HEK293 (cell line): ENCODE data around the gene ABHD17B.
A peak's percentile ranks its signal among the peaks of the same experiment; 100 is the strongest.

Experiments used
- CTCF ChIA-PET: fragments of 350-600 bp; formaldehyde crosslinking; extraction: SDS; loops from one replicate; lab custom pipeline; 2021; ENCODE audit warnings: antibody characterized with exemption; lab: Yijun Ruan, JAX
- POLR2A ChIA-PET: fragments of 300-600 bp; formaldehyde crosslinking; extraction: SDS; loops from one replicate; lab custom pipeline; 2020; ENCODE audit warnings: antibody characterized with exemption, inconsistent platforms; lab: Yijun Ruan, JAX
- H3K27ac ChIP-seq: fragments of 200-500 bp; sonication (Bioruptor generic); 2 replicates; pipeline ENCODE4 v1.5.1; 2014; ENCODE audit warnings: low read depth, low read length, control low read depth, inconsistent platforms; ENCODE audit errors: extremely low read depth
- H3K36me3 ChIP-seq, 2 experiments: fragments of 200-500 bp in 1 of 2; sonication (Bioruptor generic) in 1 of 2; 1 replicate in 1 of 2; 2 replicates in 1 of 2; pipeline ENCODE4 v1.5.1; 2014 to 2017; ENCODE audit warnings: inconsistent platforms in 2 of 2, low read length in 2 of 2; ENCODE audit not compliant: control insufficient read depth in 2 of 2, insufficient read depth in 1 of 2
- H3K4me1 ChIP-seq: fragments of 200-500 bp; sonication (Bioruptor generic); 2 replicates; pipeline ENCODE4 v1.5.1; 2014; ENCODE audit warnings: mild to moderate bottlenecking, low read length, inconsistent platforms; ENCODE audit not compliant: control insufficient read depth, insufficient read depth
- H3K4me3 ChIP-seq: 2 replicates; pipeline ENCODE4 v1.5.1; 2011; ENCODE audit warnings: low read depth, mild to moderate bottlenecking, control low read depth, low read length, moderate library complexity
- H3K9me3 ChIP-seq: fragments of 200-500 bp; sonication (Bioruptor generic); 2 replicates; pipeline ENCODE4 v1.5.1; 2014; ENCODE audit warnings: low read depth, low read length, inconsistent platforms; ENCODE audit not compliant: control insufficient read depth, insufficient read depth
- ELK4 ChIP-seq: IDR thresholded peaks from 2 replicates; pipeline ENCODE4 v1.6.1; 2011; ENCODE audit warnings: mild to moderate bottlenecking, low read depth, low read length, borderline replicate concordance
- GFI1B ChIP-seq: fragments of 450-650 bp; formaldehyde crosslinking; IDR thresholded peaks from 2 replicates; pipeline ENCODE4 v1.5.1; 2016; ENCODE audit warnings: missing biosample characterization, missing genetic modification characterization
- GLIS1 ChIP-seq: fragments of 450-650 bp; formaldehyde crosslinking; IDR thresholded peaks from 2 replicates; pipeline ENCODE4 v1.5.1; 2016; ENCODE audit warnings: missing biosample characterization, missing genetic modification characterization
- GLIS2 ChIP-seq: fragments of 450-650 bp; formaldehyde crosslinking; IDR thresholded peaks from 2 replicates; pipeline ENCODE4 v1.5.1; 2016; ENCODE audit warnings: missing biosample characterization, missing genetic modification characterization
- IKZF3 ChIP-seq: fragments of 450-650 bp; IDR thresholded peaks from 2 replicates; pipeline ENCODE4 v1.5.0; 2018; ENCODE audit warnings: missing biosample characterization, mild to moderate bottlenecking, missing genetic modification characterization, moderate library complexity
- KLF7 ChIP-seq: fragments of 450-650 bp; formaldehyde crosslinking; IDR thresholded peaks from 2 replicates; pipeline ENCODE4 v1.5.1; 2016; ENCODE audit warnings: missing biosample characterization, missing genetic modification characterization, borderline replicate concordance
- SP2 ChIP-seq: fragments of 450-650 bp; formaldehyde crosslinking; IDR thresholded peaks from 2 replicates; pipeline ENCODE4 v1.5.1; 2016; ENCODE audit warnings: missing biosample characterization, missing genetic modification characterization
- ZBTB17 ChIP-seq: fragments of 450-650 bp; formaldehyde crosslinking; IDR thresholded peaks from 2 replicates; pipeline ENCODE4 v1.5.1; 2016; ENCODE audit warnings: missing biosample characterization, missing genetic modification characterization
- ZBTB26 ChIP-seq: fragments of 450-650 bp; formaldehyde crosslinking; optimal IDR thresholded peaks from 2 replicates; pipeline ENCODE3; 2016; ENCODE audit warnings: missing biosample characterization, mild to moderate bottlenecking, missing genetic modification characterization
- ZEB2 ChIP-seq: fragments of 450-650 bp; formaldehyde crosslinking; IDR thresholded peaks from 2 replicates; pipeline ENCODE4 v1.5.1; 2016; ENCODE audit warnings: missing biosample characterization, missing genetic modification characterization
- ZIC2 ChIP-seq: fragments of 450-650 bp; formaldehyde crosslinking; IDR thresholded peaks from 2 replicates; pipeline ENCODE4 v1.5.1; 2016; ENCODE audit warnings: missing biosample characterization, missing genetic modification characterization
- ZNF175 ChIP-seq: fragments of 450-650 bp; formaldehyde crosslinking; IDR thresholded peaks from 2 replicates; pipeline ENCODE4 v1.5.1; 2016; ENCODE audit warnings: missing biosample characterization, missing genetic modification characterization
- ZNF324 ChIP-seq: fragments of 450-650 bp; formaldehyde crosslinking; IDR thresholded peaks from 2 replicates; pipeline ENCODE4 v1.5.1; 2016; ENCODE audit warnings: missing biosample characterization, missing genetic modification characterization
- ZNF394 ChIP-seq: fragments of 450-650 bp; formaldehyde crosslinking; IDR thresholded peaks from 2 replicates; pipeline ENCODE4 v1.5.1; 2016; ENCODE audit warnings: missing biosample characterization, missing genetic modification characterization, mild to moderate bottlenecking, moderate library complexity, borderline replicate concordance
- ZNF501 ChIP-seq: fragments of 450-650 bp; formaldehyde crosslinking; IDR thresholded peaks from 2 replicates; pipeline ENCODE4 v1.5.1; 2016; ENCODE audit warnings: missing biosample characterization, missing genetic modification characterization
- ZNF560 ChIP-seq: fragments of 450-650 bp; formaldehyde crosslinking; IDR thresholded peaks from 2 replicates; pipeline ENCODE4 v1.5.1; 2017; ENCODE audit warnings: missing biosample characterization, missing genetic modification characterization, borderline replicate concordance
- ZNF76 ChIP-seq: fragments of 450-650 bp; formaldehyde crosslinking; IDR thresholded peaks from 2 replicates; pipeline ENCODE4; 2016; ENCODE audit warnings: low read depth, missing biosample characterization, missing genetic modification characterization, borderline replicate concordance
- ZNF843 ChIP-seq: fragments of 450-650 bp; formaldehyde crosslinking; IDR thresholded peaks from 2 replicates; pipeline ENCODE4 v1.5.1; 2016; ENCODE audit warnings: missing biosample characterization, missing genetic modification characterization
- TF ChIP-seq, protein P1 (sequence below): fragments of 450-650 bp; formaldehyde crosslinking; conservative IDR thresholded peaks from 2 replicates; pipeline ENCODE4 v1.5.1; 2016; ENCODE audit warnings: low read depth, missing biosample characterization, missing genetic modification characterization
- TF ChIP-seq, protein P2 (sequence below): fragments of 450-650 bp; formaldehyde crosslinking; IDR thresholded peaks from 2 replicates; pipeline ENCODE4 v1.5.1; 2016; ENCODE audit warnings: missing biosample characterization, missing genetic modification characterization, borderline replicate concordance
- TF ChIP-seq, protein P3 (sequence below): fragments of 450-650 bp; formaldehyde crosslinking; IDR thresholded peaks from 2 replicates; pipeline ENCODE4 v1.5.1; 2016; ENCODE audit warnings: missing biosample characterization, missing genetic modification characterization

Gene ABHD17B

GRCh38 chr9:71911061-71911907, at the start of gene ABHD17B, which contains the start of gene C9orf85:
Gene ABHD17B, minus strand, starts transcription at chr9:71911193. Its CDS starts 36,113 bp downstream, at chr9:71875080.
Gene C9orf85, plus strand, starts transcription at chr9:71911639. Its CDS starts 96 bp downstream, at chr9:71911735.
- H3K4me3 ChIP-seq = peak within 1 kb of the TSS; percentile 97
- no peaks in the 10 kb centered on the region; the same call in 1 of the 2 replicates for H3K4me1 ChIP-seq
- CTCF ChIA-PET = interaction anchor here (0.6 to 3.2 kb wide), 4 partner anchors 12 to 130 kb away, joined by 3 to 19 read pairs (median 4); no protein-coding TSS in a partner anchor
- peak within 1 kb of the TSS; percentile 90 for H3K27ac ChIP-seq
- H3K9me3 ChIP-seq = no peaks in the 10 kb centered on the region
- POLR2A ChIA-PET = interaction anchor here (0.6 to 1.8 kb wide), 41 partner anchors 9 to 958 kb away, joined by 3 to 18 read pairs (median 4); no protein-coding TSS in a partner anchor
- no peaks in the 10 kb centered on the region for H3K36me3 ChIP-seq
- TF ChIP-seq SP2 (tag by site-specific recombination) (peak; percentile 94), ZNF560 (tag by site-specific recombination) (no peak), ZIC2 (tag by site-specific recombination) (peak; percentile 73), ZBTB17 (tag by site-specific recombination) (peak; percentile 86), GLIS1 (tag by site-specific recombination) (peak; percentile 43; the same call in 1 of the 2 replicates), IKZF3 (tag by site-specific recombination) (0 out of 2 replicates have a peak, but pooled peaks have one; percentile 46), ZNF501 (tag by site-specific recombination) (0 out of 2 replicates have a peak, but pooled peaks have one; percentile 56), ZBTB26 (peak; percentile 59), ZNF175 (tag by site-specific recombination) (no peak), ZNF76 (tag by site-specific recombination) (peak; percentile 41; the same call in 1 of the 2 replicates), ZNF394 (peak; percentile 28; the same call in 1 of the 2 replicates), ZNF324 (tag by site-specific recombination) (no peak), ELK4 (no peak), GFI1B (no peak), GLIS2 (peak; percentile 89), ZNF843 (no peak), ZEB2 (tag by site-specific recombination) (peak; percentile 71; the same call in 1 of the 2 replicates), KLF7 (tag by site-specific recombination) (no peak)
- TF ChIP-seq, protein P1, sequence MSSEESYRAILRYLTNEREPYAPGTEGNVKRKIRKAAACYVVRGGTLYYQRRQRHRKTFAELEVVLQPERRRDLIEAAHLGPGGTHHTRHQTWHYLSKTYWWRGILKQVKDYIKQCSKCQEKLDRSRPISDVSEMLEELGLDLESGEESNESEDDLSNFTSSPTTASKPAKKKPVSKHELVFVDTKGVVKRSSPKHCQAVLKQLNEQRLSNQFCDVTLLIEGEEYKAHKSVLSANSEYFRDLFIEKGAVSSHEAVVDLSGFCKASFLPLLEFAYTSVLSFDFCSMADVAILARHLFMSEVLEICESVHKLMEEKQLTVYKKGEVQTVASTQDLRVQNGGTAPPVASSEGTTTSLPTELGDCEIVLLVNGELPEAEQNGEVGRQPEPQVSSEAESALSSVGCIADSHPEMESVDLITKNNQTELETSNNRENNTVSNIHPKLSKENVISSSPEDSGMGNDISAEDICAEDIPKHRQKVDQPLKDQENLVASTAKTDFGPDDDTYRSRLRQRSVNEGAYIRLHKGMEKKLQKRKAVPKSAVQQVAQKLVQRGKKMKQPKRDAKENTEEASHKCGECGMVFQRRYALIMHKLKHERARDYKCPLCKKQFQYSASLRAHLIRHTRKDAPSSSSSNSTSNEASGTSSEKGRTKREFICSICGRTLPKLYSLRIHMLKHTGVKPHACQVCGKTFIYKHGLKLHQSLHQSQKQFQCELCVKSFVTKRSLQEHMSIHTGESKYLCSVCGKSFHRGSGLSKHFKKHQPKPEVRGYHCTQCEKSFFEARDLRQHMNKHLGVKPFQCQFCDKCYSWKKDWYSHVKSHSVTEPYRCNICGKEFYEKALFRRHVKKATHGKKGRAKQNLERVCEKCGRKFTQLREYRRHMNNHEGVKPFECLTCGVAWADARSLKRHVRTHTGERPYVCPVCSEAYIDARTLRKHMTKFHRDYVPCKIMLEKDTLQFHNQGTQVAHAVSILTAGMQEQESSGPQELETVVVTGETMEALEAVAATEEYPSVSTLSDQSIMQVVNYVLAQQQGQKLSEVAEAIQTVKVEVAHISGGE = peak; percentile 94
- TF ChIP-seq, protein P2, sequence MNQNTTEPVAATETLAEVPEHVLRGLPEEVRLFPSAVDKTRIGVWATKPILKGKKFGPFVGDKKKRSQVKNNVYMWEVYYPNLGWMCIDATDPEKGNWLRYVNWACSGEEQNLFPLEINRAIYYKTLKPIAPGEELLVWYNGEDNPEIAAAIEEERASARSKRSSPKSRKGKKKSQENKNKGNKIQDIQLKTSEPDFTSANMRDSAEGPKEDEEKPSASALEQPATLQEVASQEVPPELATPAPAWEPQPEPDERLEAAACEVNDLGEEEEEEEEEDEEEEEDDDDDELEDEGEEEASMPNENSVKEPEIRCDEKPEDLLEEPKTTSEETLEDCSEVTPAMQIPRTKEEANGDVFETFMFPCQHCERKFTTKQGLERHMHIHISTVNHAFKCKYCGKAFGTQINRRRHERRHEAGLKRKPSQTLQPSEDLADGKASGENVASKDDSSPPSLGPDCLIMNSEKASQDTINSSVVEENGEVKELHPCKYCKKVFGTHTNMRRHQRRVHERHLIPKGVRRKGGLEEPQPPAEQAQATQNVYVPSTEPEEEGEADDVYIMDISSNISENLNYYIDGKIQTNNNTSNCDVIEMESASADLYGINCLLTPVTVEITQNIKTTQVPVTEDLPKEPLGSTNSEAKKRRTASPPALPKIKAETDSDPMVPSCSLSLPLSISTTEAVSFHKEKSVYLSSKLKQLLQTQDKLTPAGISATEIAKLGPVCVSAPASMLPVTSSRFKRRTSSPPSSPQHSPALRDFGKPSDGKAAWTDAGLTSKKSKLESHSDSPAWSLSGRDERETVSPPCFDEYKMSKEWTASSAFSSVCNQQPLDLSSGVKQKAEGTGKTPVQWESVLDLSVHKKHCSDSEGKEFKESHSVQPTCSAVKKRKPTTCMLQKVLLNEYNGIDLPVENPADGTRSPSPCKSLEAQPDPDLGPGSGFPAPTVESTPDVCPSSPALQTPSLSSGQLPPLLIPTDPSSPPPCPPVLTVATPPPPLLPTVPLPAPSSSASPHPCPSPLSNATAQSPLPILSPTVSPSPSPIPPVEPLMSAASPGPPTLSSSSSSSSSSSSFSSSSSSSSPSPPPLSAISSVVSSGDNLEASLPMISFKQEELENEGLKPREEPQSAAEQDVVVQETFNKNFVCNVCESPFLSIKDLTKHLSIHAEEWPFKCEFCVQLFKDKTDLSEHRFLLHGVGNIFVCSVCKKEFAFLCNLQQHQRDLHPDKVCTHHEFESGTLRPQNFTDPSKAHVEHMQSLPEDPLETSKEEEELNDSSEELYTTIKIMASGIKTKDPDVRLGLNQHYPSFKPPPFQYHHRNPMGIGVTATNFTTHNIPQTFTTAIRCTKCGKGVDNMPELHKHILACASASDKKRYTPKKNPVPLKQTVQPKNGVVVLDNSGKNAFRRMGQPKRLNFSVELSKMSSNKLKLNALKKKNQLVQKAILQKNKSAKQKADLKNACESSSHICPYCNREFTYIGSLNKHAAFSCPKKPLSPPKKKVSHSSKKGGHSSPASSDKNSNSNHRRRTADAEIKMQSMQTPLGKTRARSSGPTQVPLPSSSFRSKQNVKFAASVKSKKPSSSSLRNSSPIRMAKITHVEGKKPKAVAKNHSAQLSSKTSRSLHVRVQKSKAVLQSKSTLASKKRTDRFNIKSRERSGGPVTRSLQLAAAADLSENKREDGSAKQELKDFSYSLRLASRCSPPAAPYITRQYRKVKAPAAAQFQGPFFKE (tag by site-specific recombination) = no peak
- TF ChIP-seq, protein P3, sequence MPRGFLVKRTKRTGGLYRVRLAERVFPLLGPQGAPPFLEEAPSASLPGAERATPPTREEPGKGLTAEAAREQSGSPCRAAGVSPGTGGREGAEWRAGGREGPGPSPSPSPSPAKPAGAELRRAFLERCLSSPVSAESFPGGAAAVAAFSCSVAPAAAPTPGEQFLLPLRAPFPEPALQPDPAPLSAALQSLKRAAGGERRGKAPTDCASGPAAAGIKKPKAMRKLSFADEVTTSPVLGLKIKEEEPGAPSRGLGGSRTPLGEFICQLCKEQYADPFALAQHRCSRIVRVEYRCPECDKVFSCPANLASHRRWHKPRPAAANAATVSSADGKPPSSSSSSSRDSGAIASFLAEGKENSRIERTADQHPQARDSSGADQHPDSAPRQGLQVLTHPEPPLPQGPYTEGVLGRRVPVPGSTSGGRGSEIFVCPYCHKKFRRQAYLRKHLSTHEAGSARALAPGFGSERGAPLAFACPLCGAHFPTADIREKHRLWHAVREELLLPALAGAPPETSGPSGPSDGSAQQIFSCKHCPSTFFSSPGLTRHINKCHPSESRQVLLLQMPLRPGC = no peak
